ENCODE results near the gene GMEB2.
"Not testable (repeated sequence)": the region's sequence is repeated elsewhere in the genome, so short reads cannot be mapped to it uniquely, and the experiment has no call there.

The GMEB2 gene

DNA sequence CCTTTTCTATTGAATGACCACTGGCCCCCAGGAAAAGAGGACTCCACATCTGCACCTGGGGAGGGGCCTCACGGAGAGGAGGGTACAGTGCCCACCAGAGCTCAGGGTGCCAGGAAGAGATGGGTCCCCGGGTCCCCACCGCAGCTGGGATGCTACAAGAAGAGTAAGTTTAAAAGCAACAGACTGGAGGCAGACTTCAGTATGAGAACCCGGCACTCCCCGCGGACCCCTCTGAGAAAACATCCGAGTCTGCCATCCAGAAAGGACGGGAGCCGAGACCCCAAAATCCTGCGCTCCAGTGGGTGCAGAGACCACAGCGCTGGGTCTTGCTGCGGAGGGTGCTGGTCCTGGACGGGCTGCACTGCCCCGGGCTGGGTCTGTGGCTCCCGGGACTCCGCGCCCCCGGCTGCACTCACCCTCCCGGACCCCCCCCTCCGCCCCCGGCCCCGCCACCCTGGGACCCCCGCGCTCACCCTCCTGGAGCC, 53.2 kb downstream of the GMEB2 start:
- no peak for FAIRE-seq
- DNase-seq (ENCODE audit: low spot score), result peak; percentile 55

DNA sequence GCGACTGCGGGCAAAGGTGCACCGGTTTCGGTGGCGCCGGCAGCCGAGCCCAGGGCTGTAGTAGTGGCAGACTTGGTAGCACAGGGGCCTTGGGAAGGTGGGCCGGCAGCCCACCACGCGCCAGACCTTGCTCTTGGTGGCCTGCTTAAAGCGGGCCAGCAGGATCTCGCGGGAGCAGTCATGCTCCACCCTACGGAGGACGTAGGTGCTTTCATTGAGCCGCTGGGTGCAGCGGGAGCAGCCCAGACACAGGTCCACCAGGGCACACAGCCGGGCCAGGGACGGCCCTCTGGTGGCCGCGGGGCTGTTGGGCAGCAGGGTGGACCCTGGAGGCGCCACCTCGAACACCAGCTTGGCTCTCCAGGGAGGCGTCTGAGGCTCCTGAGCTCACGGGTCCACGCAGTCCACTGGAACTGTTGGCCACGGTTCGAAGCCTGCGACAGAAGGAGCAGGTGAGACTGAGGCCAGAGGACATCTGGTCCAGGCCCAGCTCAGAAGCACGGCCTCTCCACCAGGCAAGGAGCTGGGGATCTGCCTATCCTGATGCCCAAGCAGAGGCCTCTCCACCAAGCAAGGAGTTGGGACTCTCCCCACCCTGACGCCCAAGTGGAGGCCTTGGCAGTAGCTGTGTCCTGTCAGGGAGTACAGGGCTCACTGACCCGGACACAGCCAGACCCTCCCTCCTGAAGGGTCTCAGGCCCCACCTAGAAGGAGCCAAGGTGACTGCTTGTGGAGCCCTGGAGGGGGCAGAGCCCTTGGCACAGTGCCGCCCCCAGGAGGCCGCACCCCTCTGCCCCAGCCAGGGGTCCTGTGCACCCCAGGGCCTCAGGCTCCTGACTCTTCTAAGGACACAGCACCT, 53.9 kb downstream of the GMEB2 start:
- peak; percentile 51 for DNase-seq (ENCODE audit: low spot score)
- no peak for FAIRE-seq

DNA sequence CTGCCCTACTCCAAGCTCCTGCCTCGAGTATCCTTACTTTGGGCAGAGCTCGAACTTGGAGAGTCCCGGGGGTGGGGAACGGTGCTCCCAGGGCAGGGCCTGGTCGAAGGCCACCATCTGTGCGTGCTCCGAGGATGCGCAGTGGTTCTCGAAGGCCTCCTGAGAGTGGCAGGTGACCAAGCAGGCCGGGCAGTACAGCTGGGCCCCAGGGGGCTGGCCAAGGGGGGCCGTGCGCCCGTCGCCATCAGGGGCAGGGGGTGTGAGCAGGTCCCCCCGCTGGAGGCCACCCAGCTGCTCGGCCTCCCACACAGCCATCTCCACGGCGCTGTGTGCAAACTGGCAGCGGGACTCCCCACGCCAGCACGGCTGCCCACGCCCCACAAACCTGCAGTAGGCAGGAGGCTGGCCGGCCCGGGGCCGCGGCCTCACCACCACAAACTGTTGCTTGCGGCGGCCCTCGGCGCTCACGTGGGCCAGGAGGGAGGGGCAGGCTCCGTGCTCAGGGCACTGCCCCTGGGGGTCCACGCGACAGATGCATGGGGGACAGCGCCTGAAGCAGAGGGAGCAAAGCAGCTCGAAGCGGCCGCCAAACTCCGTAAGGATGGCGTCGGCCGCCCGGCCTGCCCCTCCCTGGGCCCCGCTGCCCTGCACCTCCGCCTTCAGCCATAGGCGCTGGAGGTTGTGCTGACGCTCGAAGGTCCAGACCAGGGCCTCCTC, 54.7 kb downstream of the GMEB2 start:
- DNase-seq (ENCODE audit: low spot score) (no peak), FAIRE-seq (no peak)

DNA sequence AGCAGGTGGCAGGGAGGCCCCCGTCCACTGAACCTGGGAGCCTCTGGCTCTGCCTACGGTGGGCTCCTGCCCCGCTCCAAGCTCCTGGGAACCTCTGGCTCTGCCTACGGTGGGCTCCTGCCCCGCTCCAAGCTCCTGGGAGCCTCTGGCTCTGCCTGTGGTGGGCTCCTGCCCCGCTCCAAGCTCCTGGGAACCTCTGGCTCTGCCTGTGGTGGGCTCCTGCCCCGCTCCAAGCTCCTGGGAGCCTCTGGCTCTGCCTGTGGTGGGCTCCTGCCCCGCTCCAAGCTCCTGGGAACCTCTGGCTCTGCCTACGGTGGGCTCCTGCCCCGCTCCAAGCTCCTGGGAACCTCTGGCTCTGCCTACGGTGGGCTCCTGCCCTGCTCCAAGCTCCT, 55.8 kb downstream of the GMEB2 start:
- FAIRE-seq; DNase-seq (ENCODE audit: low spot score): not testable (repeated sequence)

DNA sequence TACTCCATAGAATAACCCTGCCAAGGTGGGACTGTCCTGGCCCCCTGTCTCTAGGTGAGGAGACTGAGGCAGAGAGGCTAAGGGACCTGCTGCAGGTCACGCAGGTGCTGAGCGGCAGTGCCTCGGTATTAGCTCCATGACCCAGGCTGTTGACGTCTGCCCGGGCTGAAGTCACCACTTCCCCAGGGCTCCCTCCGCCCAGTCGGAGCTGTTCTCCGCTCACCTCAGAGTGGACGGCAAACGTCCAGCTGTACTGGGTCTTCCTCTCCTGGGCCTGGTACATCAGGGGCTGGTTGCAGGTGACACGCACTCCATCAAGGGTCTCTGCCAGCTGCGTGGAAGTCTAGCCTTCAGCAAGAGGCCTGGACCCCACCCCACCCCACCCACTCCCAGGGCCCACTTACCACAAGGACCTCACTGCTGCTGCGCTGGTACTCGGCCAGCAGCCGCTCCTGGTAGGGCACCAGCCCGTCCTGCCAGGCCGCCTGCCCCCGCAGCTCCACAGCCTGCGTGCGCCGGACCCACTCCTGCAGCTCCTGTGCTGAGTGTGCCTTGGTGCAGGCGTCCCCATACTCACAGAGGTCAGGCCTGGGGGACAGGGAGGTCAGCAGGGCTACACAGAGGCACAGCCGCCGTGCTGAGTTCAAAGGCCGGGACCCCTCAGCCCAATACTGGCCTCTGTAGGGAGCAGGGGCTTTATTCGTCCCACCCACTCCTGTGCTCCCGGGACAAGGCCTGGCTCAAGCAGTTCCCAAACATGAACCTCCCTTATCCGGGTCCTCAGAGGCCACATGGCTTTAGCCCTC, 56.4 kb downstream of the GMEB2 start:
- no peak for DNase-seq (ENCODE audit: low spot score)

DNA sequence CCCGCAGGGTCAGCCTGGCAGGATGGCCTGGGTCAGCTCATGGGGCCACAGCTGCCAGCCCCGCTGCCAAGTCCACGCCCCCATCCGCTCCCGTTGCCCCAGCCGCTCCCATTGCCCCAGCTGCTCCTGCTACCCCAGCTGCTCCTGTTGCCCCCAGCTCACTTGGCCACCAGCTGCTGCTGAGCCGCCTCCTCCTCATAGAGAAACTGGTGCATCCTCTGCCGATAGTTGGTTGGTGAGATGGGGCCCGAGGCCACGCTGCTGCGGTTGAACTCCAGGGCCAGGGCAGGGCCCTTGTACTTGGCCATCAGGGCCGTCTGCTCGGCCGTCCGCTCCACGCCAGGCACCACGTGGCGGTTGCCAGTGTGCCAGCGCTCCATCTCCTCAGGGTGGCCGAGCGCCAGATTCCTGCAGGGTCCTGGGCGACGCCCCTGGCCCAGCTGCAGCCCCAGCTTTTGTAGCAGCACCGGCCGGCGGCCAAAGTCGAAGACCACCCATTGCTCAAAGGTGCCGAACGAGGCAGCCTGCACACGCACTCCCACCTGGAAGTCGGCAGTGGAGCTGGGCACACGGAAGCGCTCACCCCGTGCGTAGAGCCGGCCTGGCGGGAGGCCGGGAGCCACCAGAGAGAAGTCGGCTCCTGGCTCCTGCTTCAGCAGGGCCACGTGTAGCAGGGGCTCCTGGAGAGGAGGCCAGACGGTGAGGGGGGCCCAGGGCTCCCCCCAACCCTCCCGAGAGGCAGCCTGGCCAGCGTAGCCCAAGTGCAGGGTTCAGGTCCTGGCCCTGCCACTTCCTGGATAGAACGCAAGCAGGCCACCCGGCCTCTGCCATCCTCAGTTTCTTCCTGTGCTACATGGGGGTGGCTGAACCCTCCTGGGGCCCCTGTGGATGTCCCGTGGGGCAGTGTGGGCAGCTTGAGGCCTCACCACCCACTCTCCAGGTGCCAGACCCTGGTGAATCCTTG, 57.6 kb downstream of the GMEB2 start:
- FAIRE-seq, result no peak
- DNase-seq (ENCODE audit: low spot score), result no peak

More for the DNA sequence above, 56.4 kb downstream of the GMEB2 start:
- FAIRE-seq, result no peak

DNA sequence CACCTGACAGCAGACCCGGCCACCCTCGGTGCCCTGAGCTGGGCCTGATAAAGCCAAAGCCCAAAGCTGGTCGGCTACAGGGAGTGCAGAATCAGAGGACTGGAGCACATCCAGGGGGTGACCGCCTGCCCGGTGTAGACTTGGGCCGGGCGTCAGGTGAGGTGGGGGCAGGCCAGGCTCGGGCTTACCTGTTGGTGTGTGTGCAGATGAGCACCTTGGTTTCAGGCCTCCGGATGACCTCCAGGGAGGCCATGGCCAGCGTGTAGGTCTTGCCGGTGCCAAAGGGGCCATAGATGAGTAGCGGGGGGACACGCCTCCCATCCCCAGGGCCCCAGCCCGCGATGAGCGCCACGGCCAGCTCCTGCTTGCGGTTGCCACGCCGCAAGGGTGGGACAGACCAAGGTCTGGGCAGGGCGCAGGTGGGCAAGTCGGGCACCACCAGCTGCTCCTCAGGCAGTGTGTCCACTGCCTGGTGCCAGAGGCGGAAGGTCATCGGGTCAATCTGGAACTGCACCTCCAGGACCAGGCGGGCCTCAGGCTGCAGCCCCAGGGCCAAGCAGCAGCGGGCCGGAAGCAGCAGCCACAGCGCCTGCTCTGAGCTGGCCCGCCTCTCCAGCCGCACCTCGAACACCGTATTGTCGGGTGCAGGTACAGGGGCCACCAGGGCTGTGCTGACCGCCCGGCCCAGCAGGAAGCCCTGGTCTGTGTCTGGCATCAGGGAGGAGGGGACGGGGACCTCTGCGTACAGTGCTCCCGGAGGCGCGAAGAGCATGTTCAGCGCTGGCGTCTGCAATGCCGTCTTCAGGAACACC, 58.5 kb downstream of the GMEB2 start:
- FAIRE-seq, result no peak
- DNase-seq (ENCODE audit: low spot score), result no peak

DNA sequence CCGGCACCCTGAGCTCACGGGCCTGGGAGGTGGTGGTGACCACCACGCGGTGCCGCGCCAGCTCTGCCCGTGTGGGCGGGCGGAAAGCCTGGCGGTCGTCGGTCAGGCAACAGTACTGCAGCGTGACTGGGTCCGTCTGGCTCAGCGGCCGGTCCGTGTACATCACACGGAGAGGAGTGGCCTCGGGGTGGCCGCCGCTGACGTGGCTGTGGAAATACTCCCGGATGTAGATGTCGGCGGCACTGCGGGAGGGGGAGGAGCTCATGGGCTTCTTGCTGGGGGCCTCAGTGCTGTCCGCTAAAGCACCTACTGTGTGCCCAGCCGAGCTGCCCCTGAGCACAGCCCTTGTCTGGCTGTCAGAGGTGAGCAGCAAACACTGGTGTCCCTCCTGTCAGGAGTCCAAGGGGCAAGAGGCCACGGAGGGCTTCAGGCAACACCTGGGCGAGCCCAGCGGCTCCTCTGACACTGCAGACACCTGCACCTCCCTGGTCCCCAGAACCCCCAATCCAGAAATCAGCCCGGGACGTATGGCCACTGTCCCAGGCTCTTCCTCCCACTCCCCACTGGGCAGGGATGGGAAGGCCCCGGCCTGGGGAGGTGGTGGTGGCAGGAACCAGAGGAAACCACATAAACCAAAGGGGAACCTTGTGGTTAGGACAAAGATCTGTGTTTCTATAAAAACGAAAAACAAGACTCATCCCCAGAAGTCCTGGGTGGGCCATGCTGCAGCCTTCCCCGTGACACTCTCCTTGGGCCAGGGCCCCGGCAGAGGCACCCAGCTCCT, 59.3 kb downstream of the GMEB2 start:
- DNase-seq (ENCODE audit: low spot score) (no peak), FAIRE-seq (peak; percentile 27)

DNA sequence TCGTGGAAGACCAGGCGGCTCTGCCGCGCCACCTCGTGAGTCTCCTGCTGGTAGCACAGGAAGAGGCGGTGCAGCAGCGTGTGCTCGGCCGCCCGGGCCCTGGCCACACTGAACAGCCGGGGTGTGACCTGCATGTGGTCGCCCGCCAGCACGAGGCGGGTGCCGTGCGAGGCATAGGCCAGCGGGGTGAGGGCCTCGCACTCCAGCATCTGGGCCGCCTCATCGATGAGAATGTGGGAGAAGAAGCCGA, 59.8 kb downstream of the GMEB2 start:
- no peak for DNase-seq (ENCODE audit: low spot score)
- FAIRE-seq, result no peak

DNA sequence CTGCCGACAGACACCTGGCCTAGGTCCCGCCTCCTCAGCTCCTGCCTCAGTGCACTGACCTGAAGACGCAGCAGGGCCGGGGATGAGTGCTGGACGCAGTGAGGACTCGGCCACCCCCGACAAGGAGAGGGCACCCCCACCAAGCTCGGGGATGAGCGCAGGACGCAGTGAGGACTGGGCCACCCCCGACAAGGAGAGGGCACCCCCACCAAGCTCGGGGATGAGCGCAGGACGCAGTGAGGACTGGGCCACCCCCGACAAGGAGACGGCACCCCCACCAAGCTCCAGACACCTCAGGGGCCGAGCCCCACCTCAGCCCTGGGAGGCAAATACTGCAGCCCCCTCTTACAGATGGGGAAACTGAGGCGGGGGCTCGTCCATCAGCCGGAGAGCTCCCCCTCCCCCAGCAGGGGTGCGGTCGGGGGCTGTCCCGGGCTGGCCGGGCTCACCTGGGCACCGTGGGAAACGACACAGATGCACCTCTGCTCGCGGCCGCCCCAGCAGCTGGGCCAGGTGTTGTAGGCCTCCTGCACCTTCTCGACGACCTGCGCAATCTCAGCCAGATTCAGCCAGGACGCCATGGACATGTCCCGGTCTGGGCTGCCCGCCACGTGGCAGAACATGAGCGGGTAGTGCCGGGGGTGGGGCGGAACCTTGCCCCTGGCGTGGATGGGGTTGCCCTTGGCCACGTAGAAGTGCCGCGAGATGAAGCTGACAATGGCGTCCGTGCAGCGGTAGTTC, 60.3 kb downstream of the GMEB2 start:
- FAIRE-seq (peak; percentile 99), DNase-seq (ENCODE audit: low spot score) (no peak)

DNA sequence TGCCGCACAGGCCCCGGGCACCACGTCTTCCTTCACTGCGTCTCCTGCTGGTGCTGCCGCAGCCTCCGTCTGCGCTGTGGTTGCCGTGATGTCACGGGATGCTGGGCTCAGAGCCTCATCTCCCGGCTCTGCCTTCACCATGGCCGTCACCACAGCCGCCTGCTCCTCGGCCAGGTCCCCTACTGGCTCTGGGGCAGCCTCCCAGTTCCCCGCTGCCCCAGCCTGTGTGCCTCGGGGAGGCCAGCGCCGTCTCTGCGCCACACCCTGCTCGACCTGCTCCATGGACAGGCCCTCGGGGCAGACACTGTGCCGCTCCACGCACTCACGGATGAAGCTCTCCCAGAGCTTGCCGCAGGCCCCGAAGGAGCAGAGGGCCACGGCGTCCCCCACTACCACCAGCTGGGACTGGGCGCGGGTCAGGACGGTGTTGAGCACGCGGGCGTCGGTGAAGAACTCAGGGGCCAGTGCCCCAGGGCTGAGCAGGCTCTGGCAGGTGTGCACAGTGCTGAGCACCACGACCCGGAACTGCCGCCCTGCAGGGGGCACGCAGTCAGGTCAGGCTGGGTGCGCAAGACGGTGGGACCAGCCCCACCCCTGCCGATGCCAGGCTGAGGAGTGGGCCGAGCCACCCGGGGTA, 61.1 kb downstream of the GMEB2 start:
- FAIRE-seq, result no peak
- no peak for DNase-seq (ENCODE audit: low spot score)

DNA sequence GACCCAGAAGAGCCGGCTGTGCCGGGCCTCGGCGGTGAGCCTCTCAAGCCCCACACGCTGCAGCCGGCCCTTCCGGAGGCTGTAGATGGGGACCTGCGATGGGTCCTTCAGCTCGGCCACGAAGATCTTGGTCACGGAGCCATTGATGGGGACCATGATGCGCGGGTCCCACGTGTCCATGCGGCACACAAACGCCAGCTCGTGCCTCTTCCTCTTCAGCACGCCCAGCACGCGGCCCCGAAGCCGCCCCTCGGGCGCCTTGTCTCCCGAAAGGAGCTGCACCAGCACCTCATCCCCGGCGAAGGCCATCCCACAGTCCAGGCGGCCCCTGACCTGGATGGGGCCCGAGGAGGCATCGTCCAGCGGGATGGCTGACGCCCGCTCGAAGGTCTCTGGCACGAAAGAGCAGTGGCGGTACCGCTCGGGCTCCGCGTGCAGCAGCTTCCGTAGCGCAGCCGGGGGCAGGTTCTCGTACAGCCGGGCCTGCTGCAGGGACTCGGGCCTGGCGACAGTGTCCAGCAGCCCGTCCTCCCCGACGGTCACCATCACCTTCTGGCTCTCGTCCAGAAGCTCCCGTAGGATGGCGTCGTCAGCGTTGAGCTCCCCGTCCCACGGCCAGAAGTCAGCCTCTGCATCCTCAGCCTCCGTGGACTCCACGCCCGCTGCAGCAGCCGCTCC, 61.7 kb downstream of the GMEB2 start:
- FAIRE-seq (no peak), DNase-seq (ENCODE audit: low spot score) (no peak)

DNA sequence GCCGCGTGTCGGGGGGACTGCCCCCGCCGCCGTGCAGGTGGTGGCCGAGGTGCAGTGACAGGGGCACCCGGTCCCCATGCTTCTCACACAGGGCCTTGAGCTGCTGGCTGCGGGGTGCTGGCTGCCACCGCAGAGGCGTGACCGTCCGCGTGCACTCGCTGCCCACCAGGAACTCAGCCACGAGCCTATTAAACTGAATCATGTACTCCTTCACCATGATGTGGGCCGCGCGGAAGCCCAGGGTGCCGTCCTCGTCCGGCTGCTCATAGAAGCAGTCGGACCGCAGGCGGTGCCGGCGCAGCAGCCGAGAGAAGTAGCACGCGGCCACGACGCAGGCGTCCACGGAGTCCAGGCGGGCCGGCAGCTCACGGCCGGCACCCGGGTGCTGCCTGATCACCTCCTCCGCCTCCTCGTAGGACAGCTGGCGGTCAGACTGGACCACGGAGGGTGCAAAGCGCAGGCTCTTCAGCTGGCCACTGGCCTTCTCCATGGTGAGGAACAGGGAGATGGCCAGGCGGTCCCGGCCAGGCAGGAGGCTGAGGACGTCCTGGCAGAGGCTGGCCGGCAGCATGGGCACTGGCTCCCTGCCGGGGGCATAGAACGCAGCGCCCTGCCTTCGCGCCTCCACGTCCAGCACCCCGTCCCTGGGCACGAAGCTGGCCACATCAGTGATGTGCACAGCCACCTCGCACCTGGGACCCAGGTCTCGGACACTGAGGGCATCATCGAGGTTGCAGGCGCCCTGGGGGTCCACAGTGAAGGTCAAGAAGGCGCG, 62.7 kb downstream of the GMEB2 start:
- no peak for FAIRE-seq
- DNase-seq (ENCODE audit: low spot score), result no peak

DNA sequence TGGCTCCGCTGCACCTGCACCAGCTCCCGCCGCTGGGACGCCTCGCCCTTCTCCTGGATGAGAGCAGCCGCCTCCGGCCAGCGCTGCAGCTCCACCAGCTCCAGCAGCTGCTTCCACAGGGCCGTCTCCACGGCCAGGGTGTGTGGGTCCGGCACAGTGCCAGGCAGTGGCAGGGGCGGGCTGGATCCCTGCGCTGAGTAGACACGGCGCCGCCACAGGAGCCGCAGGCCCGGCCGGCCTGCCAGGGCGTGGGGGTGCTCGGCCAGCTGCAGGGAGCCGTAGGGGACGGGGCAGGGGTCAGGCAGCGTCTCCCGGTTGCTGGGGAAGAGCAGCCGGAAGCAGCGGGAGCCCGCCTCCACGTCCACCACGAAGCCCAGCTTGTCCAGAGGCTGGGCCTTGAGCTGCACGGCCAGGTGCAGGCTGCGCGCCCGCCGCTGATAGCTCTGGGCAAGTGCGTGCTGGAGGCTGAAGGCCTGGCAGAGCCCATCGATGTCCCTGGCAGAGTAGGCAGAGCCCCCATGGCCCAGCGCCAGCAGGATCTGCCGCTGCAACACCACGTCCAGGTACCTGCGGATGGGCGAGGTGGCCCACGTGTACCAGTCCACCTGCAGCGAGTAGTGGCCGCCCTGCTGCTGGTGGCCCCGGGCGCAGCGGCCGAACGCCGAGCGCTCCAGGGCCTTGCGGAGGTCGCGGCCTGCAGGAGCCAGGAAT, 63.5 kb downstream of the GMEB2 start:
- DNase-seq (ENCODE audit: low spot score), result no peak
- peak; percentile 46 for FAIRE-seq

DNA sequence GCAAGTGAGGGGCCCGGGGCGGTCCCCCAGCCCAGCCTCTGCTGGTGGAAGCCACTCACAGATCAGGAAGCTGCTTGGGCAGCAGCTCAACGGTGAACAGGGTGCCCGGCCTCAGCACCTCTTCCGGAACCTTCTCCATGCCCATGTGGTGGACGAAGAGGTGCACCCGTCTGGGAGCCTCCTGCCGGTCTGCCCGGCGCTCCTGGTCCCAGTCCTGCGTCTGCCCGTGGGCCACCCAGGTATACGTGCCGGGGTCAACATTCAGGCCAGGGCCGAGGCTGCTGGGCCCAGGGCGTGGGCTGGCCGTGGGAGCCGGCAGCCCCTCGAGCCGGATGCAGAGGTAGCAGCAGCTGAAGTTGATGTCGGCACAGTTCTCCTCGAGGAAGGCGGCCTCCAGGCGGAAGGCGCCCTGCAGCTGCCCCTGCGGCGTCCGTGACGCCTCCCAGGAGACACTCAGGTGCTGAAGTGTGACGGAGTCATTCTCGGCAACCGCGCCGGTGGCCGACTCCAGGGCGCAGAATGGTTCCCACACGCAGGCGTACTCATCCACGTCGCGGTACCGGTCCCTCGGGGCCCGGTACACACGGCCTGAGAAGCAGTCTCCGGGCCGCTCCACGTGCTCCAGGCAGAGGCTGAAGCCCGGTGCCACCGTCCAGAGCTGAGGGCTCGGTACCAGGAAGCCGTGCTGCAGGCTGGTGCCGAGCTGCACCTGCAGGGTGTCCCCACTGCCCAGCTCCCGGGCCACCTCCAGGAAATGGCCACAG, 64.3 kb downstream of the GMEB2 start:
- FAIRE-seq (no peak), DNase-seq (ENCODE audit: low spot score) (no peak)
